OCI-LY7 (cell line): Measurements from ENCODE around the gene RBBP8NL. TPM values are rescaled to one million over a fixed set of nuclear protein-coding genes. Genes with fewer than 3 reads are reported as not detected.

Experiments used
- BruUV-seq: library from RNA; stranded (reverse); fragments of 400-500 nt; replicated peaks from 2 replicates; lab custom pipeline; 2021; lab: Mats Ljungman, UMichigan
- CTCF ChIA-PET: fragments of 300-600 bp; sonication (Branson Sonifier 250); formaldehyde crosslinking; loops from one replicate; lab custom pipeline; 2022; ENCODE audit warnings: antibody characterized with exemption; ENCODE audit not compliant: unreplicated experiment; lab: Charles Lee
- POLR2A ChIA-PET: fragments of 300-600 bp; sonication (Branson Sonifier 250); formaldehyde crosslinking; loops from one replicate; lab custom pipeline; 2022; ENCODE audit warnings: antibody characterized with exemption; lab: Charles Lee
- DNase-seq: peaks from one replicate; pipeline ENCODE4 v3.0.0-alpha.2; 2015; ENCODE audit warnings: low spot score
- H2AFZ ChIP-seq: fragments of 200-600 bp; sonication (generic), shearing (Covaris generic); 2 replicates; pipeline ENCODE4 v1.6.1; 2014; ENCODE audit warnings: mild to moderate bottlenecking, antibody characterized with exemption, low read length, moderate library complexity
- H3K27ac ChIP-seq: fragments of 200-600 bp; sonication (generic); 2 replicates; pipeline ENCODE4 v1.5.1; 2014; ENCODE audit warnings: mixed run types, low read depth, mild to moderate bottlenecking, moderate library complexity, low read length, inconsistent platforms; ENCODE audit not compliant: poor library complexity, severe bottlenecking
- H3K36me3 ChIP-seq: fragments of 200-600 bp; sonication (generic); 2 replicates; pipeline ENCODE4 v1.6.1; 2014; ENCODE audit warnings: mild to moderate bottlenecking, antibody characterized with exemption, low read length, moderate library complexity, mixed read lengths; ENCODE audit not compliant: insufficient read depth
- H3K4me1 ChIP-seq: fragments of 200-600 bp; sonication (generic); 2 replicates; pipeline ENCODE4 v1.5.1; 2014; ENCODE audit warnings: mild to moderate bottlenecking, low read length; ENCODE audit not compliant: insufficient read depth, poor library complexity, severe bottlenecking
- H3K4me2 ChIP-seq: fragments of 200-600 bp; sonication (generic); 2 replicates; pipeline ENCODE4 v1.6.1; 2014; ENCODE audit warnings: mild to moderate bottlenecking, low read length
- H3K4me3 ChIP-seq: fragments of 200-600 bp; sonication (generic); 2 replicates; pipeline ENCODE4 v1.5.1; 2014; ENCODE audit warnings: mild to moderate bottlenecking, low read depth, low read length; ENCODE audit not compliant: poor library complexity, severe bottlenecking
- H3K79me2 ChIP-seq: fragments of 200-600 bp; sonication (generic); 2 replicates; pipeline ENCODE4 v1.6.1; 2016; ENCODE audit warnings: low read depth, mild to moderate bottlenecking, low read length, moderate library complexity, mixed read lengths; ENCODE audit not compliant: insufficient read depth
- H3K9me2 ChIP-seq: fragments of 200-600 bp; sonication (generic); 2 replicates; pipeline ENCODE4 v1.6.1; 2016; ENCODE audit warnings: mild to moderate bottlenecking, low read length, mixed read lengths; ENCODE audit not compliant: insufficient read depth
- H3K9me3 ChIP-seq: fragments of 200-600 bp; sonication (generic); 2 replicates; pipeline ENCODE4 v1.6.1; 2014; ENCODE audit warnings: mild to moderate bottlenecking, mixed run types, low read length, mixed read lengths
- H4K20me1 ChIP-seq: fragments of 200-600 bp; sonication (generic); 2 replicates; pipeline ENCODE4 v1.6.1; 2014; ENCODE audit warnings: mild to moderate bottlenecking, antibody characterized with exemption, low read length, moderate library complexity, mixed read lengths; ENCODE audit not compliant: insufficient read depth
- EZH2phosphoT487 ChIP-seq: fragments of 200-600 bp; sonication (generic); IDR thresholded peaks from 2 replicates; pipeline ENCODE4 v1.6.1; 2018; ENCODE audit warnings: low read depth, borderline replicate concordance, mild to moderate bottlenecking, mixed run types, antibody characterized with exemption, low read length, moderate library complexity, mixed read lengths
- intact Hi-C: fragments of 100-400 bp; cut with micrococcal nuclease; formaldehyde crosslinking; loops from one replicate; pipeline ENCODE4 v1.10.0; 2022; ENCODE audit not compliant: unreplicated experiment
- total RNA-seq, 2 experiments: library from RNA; depleted of rRNA in 1 of 2; stranded (reverse); fragments of >200 nt in 1 of 2; shearing (Covaris generic) in 1 of 2; gene quantifications; 2 replicates each; pipeline ENCODE4 v1.2.3, GENCODE V29; 2014 to 2022
- TF ChIP-seq, protein P1 (sequence below): fragments of 200-600 bp; sonication (generic); conservative IDR thresholded peaks from 2 replicates; pipeline ENCODE4 v1.5.1; 2014; ENCODE audit warnings: mild to moderate bottlenecking, antibody characterized with exemption, low read length, moderate library complexity, mixed read lengths

RBBP8NL gene
- total RNA-seq, 2 experiments from 2014 or later: not detected

DNA sequence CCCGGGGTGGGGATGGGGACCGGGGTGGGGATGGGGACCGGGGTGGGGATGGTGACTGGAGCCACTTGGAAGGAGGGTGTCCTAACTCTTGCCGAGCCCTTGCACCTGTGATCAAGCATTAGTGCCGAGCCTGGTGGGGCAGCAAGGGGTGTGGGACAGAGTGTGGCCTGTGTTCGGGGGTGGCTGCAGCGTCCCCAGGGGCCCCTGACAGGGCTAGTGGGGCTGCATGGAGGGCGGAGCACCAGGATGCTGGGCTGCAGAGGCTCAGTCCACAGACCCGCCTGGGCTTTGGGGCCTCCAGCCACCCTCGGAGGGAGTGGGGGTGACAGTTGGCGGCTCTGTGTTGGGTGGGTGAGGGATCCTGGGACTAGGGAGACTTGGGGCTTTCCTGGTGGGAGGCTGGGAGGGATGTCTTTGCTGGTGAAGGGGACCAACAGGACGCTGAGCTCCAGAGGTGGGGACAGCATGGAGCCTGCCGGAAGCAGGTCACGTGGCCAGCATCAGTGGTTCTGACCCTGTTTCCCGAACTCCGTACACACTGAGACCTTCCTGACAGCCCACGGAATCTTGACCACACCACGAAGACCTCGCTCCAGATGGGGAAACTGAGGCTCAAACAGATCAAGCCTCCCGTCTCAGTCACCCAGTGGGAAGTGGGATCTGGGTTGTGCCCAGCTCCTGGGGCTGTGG lies 4.6 kb downstream of the RBBP8NL start:
- Histone ChIP-seq H3K27ac (no peak overlapping the region), H3K9me3 (no peaks in the 10 kb centered on the region), H3K36me3 (no peaks in the 10 kb centered on the region), H3K9me2 (no peaks in the 10 kb centered on the region), H3K4me3 (no peak overlapping the region), H3K4me1 (no peaks in the 10 kb centered on the region), H3K4me2 (no peak overlapping the region), H2AFZ (no peak overlapping the region), H4K20me1 (no peaks in the 10 kb centered on the region), H3K79me2 (no peaks in the 10 kb centered on the region)
- ChIA-PET POLR2A (no interaction called here), CTCF (no interaction called here)
- intact Hi-C loops: no loop called here
- DNase-seq: no peak
- no TSS peak for BruUV-seq
- TF ChIP-seq, protein P1, sequence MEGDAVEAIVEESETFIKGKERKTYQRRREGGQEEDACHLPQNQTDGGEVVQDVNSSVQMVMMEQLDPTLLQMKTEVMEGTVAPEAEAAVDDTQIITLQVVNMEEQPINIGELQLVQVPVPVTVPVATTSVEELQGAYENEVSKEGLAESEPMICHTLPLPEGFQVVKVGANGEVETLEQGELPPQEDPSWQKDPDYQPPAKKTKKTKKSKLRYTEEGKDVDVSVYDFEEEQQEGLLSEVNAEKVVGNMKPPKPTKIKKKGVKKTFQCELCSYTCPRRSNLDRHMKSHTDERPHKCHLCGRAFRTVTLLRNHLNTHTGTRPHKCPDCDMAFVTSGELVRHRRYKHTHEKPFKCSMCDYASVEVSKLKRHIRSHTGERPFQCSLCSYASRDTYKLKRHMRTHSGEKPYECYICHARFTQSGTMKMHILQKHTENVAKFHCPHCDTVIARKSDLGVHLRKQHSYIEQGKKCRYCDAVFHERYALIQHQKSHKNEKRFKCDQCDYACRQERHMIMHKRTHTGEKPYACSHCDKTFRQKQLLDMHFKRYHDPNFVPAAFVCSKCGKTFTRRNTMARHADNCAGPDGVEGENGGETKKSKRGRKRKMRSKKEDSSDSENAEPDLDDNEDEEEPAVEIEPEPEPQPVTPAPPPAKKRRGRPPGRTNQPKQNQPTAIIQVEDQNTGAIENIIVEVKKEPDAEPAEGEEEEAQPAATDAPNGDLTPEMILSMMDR: no peak
- TF ChIP-seq EZH2phosphoT487: no peak

DNA sequence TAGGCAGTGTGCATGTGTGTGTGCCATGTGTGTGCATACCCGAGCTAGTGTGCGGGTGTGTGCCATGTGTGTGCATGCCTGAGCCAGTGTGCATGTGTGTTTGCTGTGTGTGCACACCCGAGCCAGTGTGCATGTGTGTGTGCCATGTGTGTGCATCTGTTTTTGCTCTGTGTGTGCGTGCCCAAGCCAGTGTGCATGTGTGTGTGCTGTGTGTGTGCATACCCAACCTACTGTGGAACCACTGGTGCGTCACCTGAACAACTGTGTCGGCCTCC lies 5.7 kb downstream of the RBBP8NL start:
- intact Hi-C loops: no loop called here
- Histone ChIP-seq H3K36me3 (no peaks in the 10 kb centered on the region), H3K4me2 (no peak overlapping the region), H4K20me1 (no peaks in the 10 kb centered on the region), H2AFZ (no peak overlapping the region), H3K9me2 (no peaks in the 10 kb centered on the region), H3K4me1 (no peaks in the 10 kb centered on the region), H3K27ac (no peak overlapping the region), H3K79me2 (no peaks in the 10 kb centered on the region), H3K4me3 (no peak overlapping the region), H3K9me3 (no peaks in the 10 kb centered on the region)
- TF ChIP-seq EZH2phosphoT487: no peak
- TF ChIP-seq, protein P1: no peak
- no TSS peak for BruUV-seq
- ChIA-PET POLR2A (no interaction called here), CTCF (no interaction called here)
- no peak for DNase-seq

DNA sequence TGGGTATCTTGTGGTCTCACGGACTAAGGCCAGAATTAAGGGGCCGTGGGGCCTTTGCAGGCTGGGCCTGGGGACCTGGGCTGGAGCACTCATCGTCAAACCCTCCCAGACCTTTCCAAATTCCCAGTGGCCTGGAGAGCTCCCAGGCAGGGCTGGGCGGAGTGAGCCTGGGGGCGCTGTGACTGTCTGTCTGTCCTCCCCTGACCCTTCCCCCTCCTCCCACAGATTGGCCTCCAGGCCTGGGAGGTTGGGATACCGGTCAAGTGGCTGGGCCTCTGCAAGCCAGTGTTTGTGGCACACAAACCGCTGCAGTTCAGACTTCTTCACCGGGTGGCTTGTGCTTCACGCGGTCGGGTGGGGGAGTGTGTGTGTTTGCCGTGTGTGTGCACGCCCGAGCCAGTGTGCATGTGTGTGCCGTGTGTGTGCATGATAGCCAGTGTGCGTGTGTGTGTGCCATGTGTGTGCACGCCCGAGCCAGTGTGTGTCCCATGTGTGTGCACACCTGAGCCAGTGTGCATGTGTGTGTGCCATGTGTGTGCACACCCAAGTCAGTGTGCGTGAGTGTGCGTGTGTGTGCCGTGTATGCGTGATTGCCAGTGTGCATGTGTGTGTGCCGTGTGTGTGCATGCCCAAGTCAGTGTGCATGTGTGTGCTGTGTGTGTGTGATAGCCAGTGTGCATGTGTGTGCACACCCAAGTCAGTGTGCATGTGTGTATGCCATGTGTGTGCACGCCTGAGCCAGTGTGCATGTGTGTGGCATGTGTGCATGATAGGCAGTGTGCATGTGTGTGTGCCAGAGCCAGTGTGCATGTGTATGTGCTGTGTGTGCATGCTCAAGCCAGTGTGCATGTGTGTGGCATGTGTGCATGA lies 6.3 kb downstream of the RBBP8NL start:
- no peak for TF ChIP-seq EZH2phosphoT487
- TF ChIP-seq, protein P1: no peak
- H3K4me3 ChIP-seq: no peak overlapping the region
- H3K4me1 ChIP-seq: no peaks in the 10 kb centered on the region
- no peaks in the 10 kb centered on the region for H3K36me3 ChIP-seq
- H3K9me2 ChIP-seq: no peaks in the 10 kb centered on the region
- no peaks in the 10 kb centered on the region for H4K20me1 ChIP-seq
- intact Hi-C loops: no loop called here
- CTCF ChIA-PET: no interaction called here
- POLR2A ChIA-PET: no interaction called here
- no peak overlapping the region for H2AFZ ChIP-seq
- H3K9me3 ChIP-seq: no peaks in the 10 kb centered on the region
- no TSS peak for BruUV-seq
- no peak for DNase-seq
- H3K4me2 ChIP-seq: no peak overlapping the region
- H3K79me2 ChIP-seq: no peaks in the 10 kb centered on the region
- no peak overlapping the region for H3K27ac ChIP-seq
